Kidney tubule cell (primary cell): ENCODE data around the gene PBRM1.

Experiments used
- DNase-seq: peaks from one replicate; pipeline ENCODE4 v3.0.0-alpha.2; 2018; ENCODE audit warnings: low spot score

The PBRM1 gene

GRCh38 chr3:52670621-52671521 lies 14.8 kb downstream of the PBRM1 start:
- DNase-seq: peak; percentile 100

- no peak for DNase-seq
Measured at GRCh38 chr3:52663098-52663497, 22.6 kb downstream of the PBRM1 start.

GRCh38 chr3:52660046-52660445 lies 25.7 kb downstream of the PBRM1 start:
- no peak for DNase-seq

GRCh38 chr3:52655895-52656294 lies 29.8 kb downstream of the PBRM1 start:
- DNase-seq: no peak

- no peak for DNase-seq
Measured at GRCh38 chr3:52651592-52651991, 34.1 kb downstream of the PBRM1 start.

- no peak for DNase-seq
Measured at GRCh38 chr3:52650439-52650838, 35.3 kb downstream of the PBRM1 start.

GRCh38 chr3:52649461-52650210 lies 36.1 kb downstream of the PBRM1 start:
- DNase-seq: no peak

- no peak for DNase-seq
Measured at GRCh38 chr3:52645549-52645948, 40.2 kb downstream of the PBRM1 start.

GRCh38 chr3:52636673-52637072 lies 49.0 kb downstream of the PBRM1 start:
- no peak for DNase-seq

- peak; percentile 16 for DNase-seq
Measured at GRCh38 chr3:52633786-52634185, 51.9 kb downstream of the PBRM1 start.

- DNase-seq: no peak
Measured at GRCh38 chr3:52625041-52625440, 60.7 kb downstream of the PBRM1 start.

- DNase-seq: no peak
Measured at GRCh38 chr3:52623234-52623792, 62.4 kb downstream of the PBRM1 start.

- no peak for DNase-seq
Measured at GRCh38 chr3:52620580-52620979, 65.1 kb downstream of the PBRM1 start.

- DNase-seq: no peak
Measured at GRCh38 chr3:52615166-52615565, 70.5 kb downstream of the PBRM1 start.

- DNase-seq: no peak
Measured at GRCh38 chr3:52614689-52615088, 71.0 kb downstream of the PBRM1 start.

GRCh38 chr3:52609316-52609815 lies 76.3 kb downstream of the PBRM1 start:
- DNase-seq: no peak

- no peak for DNase-seq
Measured at GRCh38 chr3:52608337-52608736, 77.4 kb downstream of the PBRM1 start.

- DNase-seq: peak; percentile 90
Measured at GRCh38 chr3:52606373-52607085, 79.2 kb downstream of the PBRM1 start.

GRCh38 chr3:52600258-52600657 lies 85.5 kb downstream of the PBRM1 start:
- no peak for DNase-seq

GRCh38 chr3:52596658-52597265 lies 89.0 kb downstream of the PBRM1 start:
- DNase-seq: no peak

GRCh38 chr3:52593103-52593502 lies 92.6 kb downstream of the PBRM1 start:
- DNase-seq: no peak
